Heart right ventricle (tissue), 16 donors: ENCODE results near the gene SRP9. TPM values are rescaled to one million over a fixed set of nuclear protein-coding genes. Genes with fewer than 3 reads are reported as not detected.
A peak's percentile ranks its signal among the peaks of the same experiment; 100 is the strongest.

ENCODE experiments used
- ATAC-seq, 8 donors: fragments of 200-7000 bp; cut with Tn5 transposase; one replicate each; pipeline ENCODE4 v1.9.1; 2020; ENCODE audit warnings: mild to moderate bottlenecking in 8 of 8, moderate library complexity in 8 of 8, moderate number of reproducible peaks in 1 of 8
- DNase-seq, 2 donors: peaks; one replicate each; pipeline ENCODE4 v3.0.0-alpha.2; 2020
- H3K27ac ChIP-seq, 10 donors: fragments of 200-600 bp; sonication (generic) in 2 of 10; one replicate each; pipeline versions ENCODE4 v1.5.0 to v1.8.0; 2020 to 2022; ENCODE audit warnings: mild to moderate bottlenecking in 3 of 10
- H3K27me3 ChIP-seq, 7 donors: fragments of 200-600 bp; one replicate each; pipeline ENCODE4 v1.8.0; 2021 to 2022; ENCODE audit warnings: mild to moderate bottlenecking in 2 of 7
- H3K36me3 ChIP-seq, 9 donors: fragments of 200-600 bp; sonication (generic) in 1 of 9; one replicate each; pipeline versions ENCODE4 v1.5.0 to v1.8.0; 2020 to 2022; ENCODE audit warnings: mild to moderate bottlenecking in 2 of 9
- H3K4me1 ChIP-seq, 9 donors: fragments of 200-600 bp; sonication (generic) in 1 of 9; one replicate each; pipeline versions ENCODE4 v1.5.0 to v1.8.0; 2020 to 2022; ENCODE audit warnings: mild to moderate bottlenecking in 4 of 9
- H3K4me3 ChIP-seq, 10 donors: fragments of 200-600 bp; sonication (generic) in 2 of 10; one replicate each; pipeline versions ENCODE4 v1.5.0 to v1.8.0; 2020 to 2022; ENCODE audit warnings: mild to moderate bottlenecking in 7 of 10, moderate library complexity in 2 of 10
- H3K9me3 ChIP-seq, 11 donors: fragments of 200-600 bp in 10 of 11; sonication (generic) in 2 of 11; one replicate each; pipeline versions ENCODE4 v1.5.0 to v1.8.0; 2013 to 2022; ENCODE audit warnings: mild to moderate bottlenecking in 2 of 11, control low read depth in 1 of 11, moderate library complexity in 1 of 11
- CTCF ChIP-seq, 9 donors: fragments of 200-600 bp; sonication (generic) in 2 of 9; IDR thresholded peaks; one replicate each; pipeline versions ENCODE4 v1.5.0 to v1.8.0; 2021 to 2022; ENCODE audit warnings: antibody characterized with exemption in 9 of 9, mild to moderate bottlenecking in 5 of 9, moderate library complexity in 1 of 9
- WGBS, 2 donors: extraction: QIAGEN DNeasy Blood & Tissue Kit; methylation state at CpG; one replicate each; pipeline ENCODE4 v1.1.7; 2013; ENCODE audit warnings: inconsistent platforms in 1 of 2; 5-methylcytosine and 5-hydroxymethylcytosine counted together
- intact Hi-C, 10 donors: fragments of 100-400 bp; cut with DNase I; formaldehyde crosslinking; loops; one replicate each; pipeline versions ENCODE4 v1.11.1 to v1.14.2; 2022
- polyA plus RNA-seq, 2 donors: library from polyadenylated mRNA; stranded (reverse); fragments of 200-250 nt; gene quantifications; one replicate each; pipeline ENCODE4 v1.2.3, GENCODE V29; 2013
- total RNA-seq, 10 donors: library from RNA; stranded (reverse); fragmentation: NEBNext Ultra II Directional in 3 of 10; extraction: Animal tissue kit (Norgen Biotek cat#: 25700) in 3 of 10; gene quantifications; one replicate each; pipeline versions ENCODE4 v1.2.1 to v1.2.4, GENCODE V29; 2021 to 2023
- donor health status: Arrhythmogenic right ventricular cardiomyopathy.
- donor health status: ischemic (EF 13 %, LVEDD 7.1; RV severe dilation, severe dysfunction).
- donor health status: healthy with polysubstance abuse.
- donor health status: DM: no; HTN: yes; CAD: no.
- donor health status: DM: no; HTN: no; CAD: no.
- donor health status: ischemic (EF 25% LVEDD 6.9; RV normal size, moderate dysfunction).
- donor health status: ischemic (EF 25% LVEDD 5.7; RV mildly dilated, moderate dysfunction).
- donor health status: healthy.
- donor health status: DM: yes; HTN: yes; CAD: no.
- donor health status: Ischemic cardiomyopathy.
- donor health status: ischemic (EF 35%, LVEDD 5.7; RV mildly dilated, moderate dysfunction).
- donor health status: nonischemic (EF 11% LVEDD 7.7; RV severe dilation, severe dysfunction).
- donor health status: DM: yes; HTN: yes; CAD: no.
- donor health status: PGD.
- donor health status: ischemic (EF 29% LVEDD 5.4; RV normal size, mild dysfunction).
- donor health status: nonischemic (EF 23%, LVEDD 6.1; RV moderate dilation, normal function).

The SRP9 gene
- total and polyA plus RNA-seq, 12 donors = 121 to 199 (median 173) TPM

- Histone ChIP-seq H3K27ac (peak overlapping the region; percentile 70 to 97 (median 92)), H3K9me3 (no peaks in the 10 kb centered on the region), H3K27me3 (no peaks in the 10 kb centered on the region), H3K36me3 (peaks cover 0 to 18% (median 0%) of the 10 kb centered on the region in 9 donors), H3K4me1 (peaks cover 43 to 84% (median 72%) of the 10 kb centered on the region in 9 donors), H3K4me3 (peak overlapping the region in 3 of 10 donors; percentile 8 to 26 (median 23))
- ATAC-seq (peak; percentile 35 to 87 (median 70)), DNase-seq (peak; percentile 64 to 75)
- intact Hi-C loops = loop anchor here in 1 of 10 donors (2.0 kb wide), 1 partner anchor 17 kb away; no protein-coding TSS in a partner anchor
- TF ChIP-seq CTCF (IDR thresholded peaks at IDR 0.05) = no peak
- 33 to 45% methylated on average over 8 of the region's 8 CpGs for WGBS, 2 donors
These were observed 40.0 kb downstream of the SRP9 start for GRCh38 chr1:225817611-225818061.

GRCh38 chr1:225818229-225818628 lies 40.6 kb downstream of the SRP9 start:
- no peaks in the 10 kb centered on the region for H3K9me3 ChIP-seq
- ATAC-seq = no peak
- H3K36me3 ChIP-seq = peaks cover 0 to 24% (median 0%) of the 10 kb centered on the region in 9 donors
- H3K27ac ChIP-seq = peak overlapping the region; percentile 70 to 97 (median 92)
- intact Hi-C loops = no loop called here
- H3K4me1 ChIP-seq = peaks cover 38 to 80% (median 66%) of the 10 kb centered on the region in 9 donors
- 76 to 85% methylated on average over 7 of the region's 7 CpGs for WGBS, 2 donors
- no peaks in the 10 kb centered on the region for H3K27me3 ChIP-seq
- H3K4me3 ChIP-seq = no peak overlapping the region
- no peak for TF ChIP-seq CTCF (IDR thresholded peaks at IDR 0.05)
- DNase-seq = no peak

- H3K36me3 ChIP-seq = peaks cover 0 to 24% (median 0%) of the 10 kb centered on the region in 9 donors
- no peaks in the 10 kb centered on the region for H3K9me3 ChIP-seq
- WGBS, 2 donors = 67 to 69% methylated on average over 12 of the region's 12 CpGs
- intact Hi-C loops = no loop called here
- no peaks in the 10 kb centered on the region for H3K27me3 ChIP-seq
- DNase-seq = no peak
- no peak for ATAC-seq
- no peak for TF ChIP-seq CTCF (IDR thresholded peaks at IDR 0.05)
- peaks cover 30 to 75% (median 63%) of the 10 kb centered on the region in 9 donors for H3K4me1 ChIP-seq
- H3K4me3 ChIP-seq = no peak overlapping the region
- peak overlapping the region in 9 of 10 donors; percentile 2 to 75 (median 52) for H3K27ac ChIP-seq
These were observed 41.9 kb downstream of the SRP9 start for GRCh38 chr1:225819346-225820192.

- intact Hi-C loops = no loop called here
- no peak for DNase-seq
- no peaks in the 10 kb centered on the region for H3K9me3 ChIP-seq
- H3K27me3 ChIP-seq = no peaks in the 10 kb centered on the region
- no peak overlapping the region for H3K4me3 ChIP-seq
- no peak for TF ChIP-seq CTCF (IDR thresholded peaks at IDR 0.05)
- H3K27ac ChIP-seq = peak overlapping the region in 5 of 10 donors; percentile 0 to 75 (median 50)
- 93 to 95% methylated on average over 5 of the region's 5 CpGs for WGBS, 2 donors
- H3K36me3 ChIP-seq = peaks cover 0 to 24% (median 0%) of the 10 kb centered on the region in 9 donors
- peaks cover 28 to 78% (median 70%) of the 10 kb centered on the region in 9 donors for H3K4me1 ChIP-seq
- no peak for ATAC-seq
These were observed 43.0 kb downstream of the SRP9 start for GRCh38 chr1:225820522-225821120.
